Stimulated activated CD8-positive, alpha-beta memory T cell treated with anti-CD3 and anti-CD28 coated beads, Interleukin-2, amount 100 ng/mL, for 1 hour (primary cell): ENCODE measurements around the gene RIPPLY3.

ENCODE experiments used
- DNase-seq, 2 donors: peaks; one replicate each; pipeline ENCODE4 v3.0.0-alpha.2; 2020; ENCODE audit warnings: low read depth in 2 of 2

RIPPLY3 gene

DNA sequence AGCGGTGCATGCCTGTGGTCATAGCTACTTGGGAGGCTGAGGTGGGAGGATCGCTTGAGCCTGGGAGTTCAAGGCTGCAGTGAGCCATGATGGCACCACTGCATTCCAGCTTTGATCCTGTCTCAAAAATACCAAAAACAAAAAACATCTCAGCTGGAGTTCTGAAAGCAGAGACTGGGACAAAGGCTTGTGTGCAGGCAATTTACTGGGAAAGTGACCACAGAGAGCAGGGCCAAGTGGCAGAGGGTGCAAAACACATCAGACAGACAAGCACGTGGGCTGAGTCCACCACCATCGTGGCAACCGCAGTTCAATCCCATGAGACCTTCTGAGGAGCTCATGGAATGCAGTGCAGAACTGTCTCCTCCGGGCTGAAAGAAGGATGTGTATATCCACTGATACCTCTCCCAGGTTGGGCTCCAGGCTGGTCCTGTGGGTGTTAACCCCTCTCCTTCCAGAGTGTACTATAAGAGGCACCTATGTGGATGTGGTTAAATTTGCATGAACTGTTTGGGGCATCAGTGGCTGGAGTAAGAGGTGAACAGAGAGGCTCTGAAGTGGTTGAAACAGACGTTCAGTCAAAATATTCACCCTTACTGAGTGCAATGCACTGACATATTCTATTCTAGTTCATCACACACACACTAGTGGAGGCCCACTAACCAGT lies 55.6 kb downstream of the RIPPLY3 start:
- DNase-seq: no peak

DNA sequence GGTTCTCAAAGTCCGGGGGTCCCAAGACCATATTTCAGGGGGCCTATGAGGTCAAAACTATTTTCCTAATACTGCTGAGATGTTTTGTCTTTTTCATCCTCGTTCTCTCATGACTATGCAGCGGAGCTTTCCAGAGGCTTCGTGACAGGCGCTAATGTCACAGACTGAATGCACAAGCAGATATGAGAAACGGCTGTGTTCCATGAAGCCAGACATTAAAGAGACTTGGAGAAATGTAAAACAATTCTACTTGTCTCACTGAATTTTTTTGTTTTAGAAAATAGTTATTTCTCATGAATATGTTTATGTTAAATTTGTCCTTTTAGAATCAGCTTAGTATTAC lies 56.1 kb downstream of the RIPPLY3 start:
- no peak for DNase-seq

DNA sequence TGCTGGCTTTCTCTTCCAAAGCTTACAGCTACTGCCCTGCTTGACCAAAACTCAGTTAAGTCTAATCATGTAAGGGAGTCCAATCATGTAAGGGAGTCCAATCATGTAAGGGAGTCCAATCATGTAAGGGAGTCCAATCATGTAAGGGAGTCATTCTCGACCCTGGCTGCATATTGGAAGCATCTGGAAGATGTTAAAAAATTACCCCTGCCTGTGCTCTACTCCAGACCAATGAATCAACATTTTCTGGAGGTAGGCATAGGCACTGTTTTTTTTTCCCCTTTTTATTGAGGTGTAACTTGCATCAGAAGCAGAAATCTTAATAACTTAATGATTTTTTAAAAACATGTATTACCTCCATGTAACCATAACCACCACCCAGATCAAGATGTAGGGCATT lies 56.9 kb downstream of the RIPPLY3 start:
- no peak for DNase-seq

DNA sequence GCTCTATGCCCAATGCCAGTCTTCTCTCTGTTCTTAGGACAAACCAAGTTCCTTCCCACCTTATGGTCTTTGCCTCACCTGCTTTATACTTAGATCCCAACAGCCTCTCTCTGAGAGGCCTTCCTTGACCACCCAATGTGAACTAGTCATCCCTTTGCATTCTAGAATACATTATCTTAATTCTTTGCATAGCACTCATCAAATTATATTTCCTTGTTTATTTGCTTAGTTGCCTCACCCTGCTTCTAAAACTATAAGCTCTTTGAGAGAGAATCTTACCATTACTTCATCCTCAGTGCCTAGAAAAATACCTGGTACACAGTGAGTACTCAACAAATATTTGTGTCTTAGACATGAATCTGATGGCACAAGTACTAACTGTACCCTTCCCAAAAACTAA lies 58.3 kb downstream of the RIPPLY3 start:
- DNase-seq: no peak

DNA sequence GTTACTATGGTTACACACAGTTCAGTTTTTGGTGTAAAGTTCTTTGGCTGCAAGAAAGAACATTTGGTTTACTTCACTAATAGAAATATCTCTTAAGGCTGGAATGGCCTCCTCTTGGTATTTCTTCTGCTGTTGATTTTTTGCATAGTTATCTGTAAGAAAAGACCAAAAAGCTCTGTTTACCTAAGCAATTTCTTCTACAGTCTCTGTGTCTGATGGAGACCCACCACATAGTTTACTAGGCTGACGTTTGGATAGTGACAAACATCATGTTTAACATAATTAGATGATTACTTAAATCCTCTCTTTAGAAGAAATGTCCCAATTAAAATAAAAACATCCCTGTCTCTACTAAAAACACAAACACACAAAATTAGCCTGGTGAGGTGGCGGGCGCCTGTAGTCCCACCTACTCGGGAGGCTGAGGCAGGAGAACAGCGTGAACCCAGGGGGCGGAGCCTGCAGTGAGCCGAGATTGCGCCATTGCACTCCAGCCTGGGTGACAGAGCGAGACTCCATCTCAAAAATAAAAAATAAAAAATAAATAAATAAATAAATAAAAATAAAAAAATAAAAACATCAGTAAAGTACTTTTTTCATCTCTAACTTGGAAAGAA lies 59.2 kb downstream of the RIPPLY3 start:
- DNase-seq: no peak
